Activated CD4-positive, alpha-beta T cell treated with anti-CD3 and anti-CD28 coated beads, Interleukin-10, Interleukin-2, amounts not matched to agents 100 ng/mL and 50 ng/mL, durations not matched to agents 16 hours and 8 hours (primary cell): ENCODE results near the gene PNMA8B.

Experiments
- DNase-seq: peaks from one replicate; pipeline ENCODE4 v3.0.0-alpha.2; 2020

Gene PNMA8B

GRCh38 chr19:46451352-46451751 is 44.3 kb downstream of the PNMA8B start:
- DNase-seq, result no peak

DNA sequence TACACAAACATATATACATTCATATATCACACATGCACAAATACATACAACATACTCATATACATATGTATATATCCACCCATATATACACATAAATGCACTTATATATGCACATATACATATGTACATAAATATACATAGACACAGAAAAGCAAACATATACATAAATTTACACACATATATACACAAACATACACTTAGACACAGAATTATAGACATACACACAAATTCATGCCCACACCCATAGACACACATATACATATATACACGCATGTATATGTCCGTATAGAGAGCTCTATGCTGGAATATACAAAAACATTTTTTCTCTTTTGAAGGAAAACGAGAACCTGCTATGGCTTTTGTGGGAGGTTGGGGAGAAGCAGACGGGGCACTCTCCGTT is 44.9 kb downstream of the PNMA8B start:
- no peak for DNase-seq

- DNase-seq, result no peak
These were observed 46.4 kb downstream of the PNMA8B start for GRCh38 chr19:46449228-46449627.

GRCh38 chr19:46448601-46449000 is 47.1 kb downstream of the PNMA8B start:
- no peak for DNase-seq

DNA sequence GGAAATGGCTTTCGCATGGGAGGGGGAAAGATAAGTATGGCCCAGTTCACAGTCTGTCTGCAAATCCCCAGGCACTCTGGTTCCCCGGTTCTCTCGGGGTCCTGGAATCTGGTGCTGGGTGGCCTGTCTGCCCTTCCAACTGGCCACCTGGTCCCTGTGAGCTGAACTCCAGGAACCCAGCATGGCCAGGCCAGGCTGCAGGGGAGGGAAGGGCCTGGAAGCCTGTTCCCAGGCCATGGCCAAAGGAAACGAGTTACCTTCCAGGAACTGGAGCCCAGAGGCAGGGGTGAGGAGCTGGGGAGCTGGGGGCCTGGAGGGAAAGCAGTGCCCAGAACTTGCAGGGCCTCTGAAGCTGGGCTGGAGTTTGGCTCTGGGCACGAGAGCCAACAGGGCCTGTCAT is 47.8 kb downstream of the PNMA8B start:
- DNase-seq, result no peak

DNA sequence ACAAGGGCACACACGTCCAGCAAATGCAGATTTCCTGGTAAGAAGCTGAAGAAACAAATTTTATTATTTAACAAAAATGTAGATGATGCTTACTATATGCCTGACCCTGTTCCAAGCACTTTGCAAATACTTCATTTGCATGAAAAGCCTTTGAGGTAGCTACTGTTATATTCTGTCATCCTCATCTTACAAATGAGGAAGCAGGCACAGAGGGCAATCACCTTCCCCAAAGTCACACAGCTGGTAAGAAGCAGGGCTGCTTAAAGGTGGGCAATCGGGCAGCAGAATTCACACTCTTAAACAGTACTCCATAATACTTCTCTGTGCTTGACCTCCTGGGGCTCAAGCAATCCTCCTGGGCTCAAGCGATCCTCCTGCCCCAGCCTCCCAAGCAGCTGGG is 48.7 kb downstream of the PNMA8B start:
- no peak for DNase-seq

- no peak for DNase-seq
These were observed 49.6 kb downstream of the PNMA8B start for GRCh38 chr19:46446021-46446420.

DNA sequence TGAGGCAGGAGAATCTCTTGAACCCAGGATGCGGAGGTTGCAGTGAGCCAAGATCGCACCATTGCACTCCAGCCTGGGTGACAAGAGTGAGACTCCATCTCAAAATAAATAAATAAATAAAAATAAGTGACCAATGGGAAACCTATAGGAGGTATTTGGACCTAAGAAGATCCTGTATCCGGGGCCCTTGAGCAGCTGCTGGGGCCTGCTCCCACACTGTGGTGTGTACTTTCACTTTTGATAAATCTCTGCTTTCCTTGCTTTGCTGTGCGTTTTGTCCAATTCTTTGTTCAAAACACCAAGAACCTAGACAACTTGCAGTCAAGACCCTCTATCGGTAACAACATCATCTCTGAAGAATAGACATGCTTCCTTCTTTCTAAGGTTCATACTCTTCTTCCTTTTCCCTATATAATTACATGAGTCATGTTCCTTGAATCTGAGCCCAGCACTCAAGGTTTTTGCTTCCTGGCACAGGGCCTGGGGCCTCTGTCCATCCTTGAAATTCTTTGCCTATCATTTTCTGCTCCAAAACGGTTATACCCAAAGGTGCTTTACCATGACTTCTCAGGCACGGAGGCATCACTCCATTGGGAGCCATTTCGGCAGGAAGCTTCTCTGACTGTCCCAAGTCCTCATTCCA is 52.7 kb downstream of the PNMA8B start:
- no peak for DNase-seq

GRCh38 chr19:46441866-46442265 is 53.8 kb downstream of the PNMA8B start:
- DNase-seq, result no peak
